Stimulated activated CD8-positive, alpha-beta memory T cell treated with anti-CD3 and anti-CD28 coated beads, Interleukin-15, amount 100 ng/mL, for 1 hour (primary cell): ENCODE results near the gene RAB25.

Experiments
- DNase-seq: peaks from one replicate; pipeline ENCODE4 v3.0.0-alpha.2; 2020; ENCODE audit warnings: low read depth

RAB25 gene

DNA sequence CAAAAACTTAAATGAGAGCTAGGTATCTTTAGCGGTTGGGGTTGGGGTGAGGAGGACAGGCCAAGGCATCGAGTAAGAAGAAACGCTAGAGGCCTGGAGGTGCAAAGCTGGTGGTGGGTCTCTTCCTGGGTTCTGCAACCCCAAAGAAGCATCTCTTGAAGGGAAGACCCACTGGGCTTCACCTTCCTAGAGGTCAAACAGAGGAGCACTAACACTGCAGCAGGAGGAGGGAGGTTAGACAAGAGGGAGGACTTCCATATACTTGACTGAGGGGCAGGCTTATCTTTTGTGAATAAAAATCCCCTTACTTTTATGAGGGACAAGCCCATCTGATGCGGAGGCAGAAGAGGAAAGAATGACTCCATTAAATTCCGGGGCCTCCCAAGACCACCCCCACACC, 18.8 kb downstream of the RAB25 start:
- no peak for DNase-seq

GRCh38 chr1:156080241-156080862, 19.4 kb downstream of the RAB25 start:
- no peak for DNase-seq

DNA sequence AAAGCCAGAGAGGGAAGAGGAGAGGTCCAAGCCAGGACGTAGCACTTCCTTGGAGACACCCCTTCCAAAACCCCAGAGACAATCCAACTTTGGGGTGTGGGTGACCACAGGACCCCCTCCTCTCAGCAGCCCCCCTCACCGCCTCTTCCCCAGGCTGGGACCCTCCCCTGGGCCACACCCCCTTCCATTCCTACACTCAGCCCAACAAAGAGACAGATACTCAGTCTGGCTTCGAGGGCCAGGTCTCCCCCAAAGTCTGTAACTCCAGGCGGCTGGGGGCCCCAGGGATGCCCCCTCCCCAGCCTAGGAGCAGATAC, 19.9 kb downstream of the RAB25 start:
- DNase-seq: no peak

GRCh38 chr1:156081180-156081916, 20.4 kb downstream of the RAB25 start:
- no peak for DNase-seq

DNA sequence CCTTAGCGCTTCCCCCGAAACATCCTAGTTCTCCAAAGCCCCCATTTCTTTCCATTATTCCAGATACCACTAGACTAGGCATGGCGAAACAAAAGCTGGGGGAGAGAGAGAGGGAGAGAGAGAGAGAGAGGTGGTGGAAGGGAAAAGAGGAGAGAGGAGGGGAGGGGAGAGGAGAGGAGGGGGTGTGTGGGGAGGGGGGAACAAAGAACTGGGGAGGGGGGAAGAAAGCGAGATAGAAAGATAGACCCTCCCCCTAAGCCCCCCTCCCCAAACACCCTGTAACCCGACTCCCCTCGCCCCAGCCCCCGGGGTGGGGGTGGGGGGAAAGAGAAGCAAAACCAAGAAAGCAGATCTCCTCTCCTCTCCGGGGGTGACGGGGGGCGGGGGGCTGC, 21.0 kb downstream of the RAB25 start:
- DNase-seq: no peak

DNA sequence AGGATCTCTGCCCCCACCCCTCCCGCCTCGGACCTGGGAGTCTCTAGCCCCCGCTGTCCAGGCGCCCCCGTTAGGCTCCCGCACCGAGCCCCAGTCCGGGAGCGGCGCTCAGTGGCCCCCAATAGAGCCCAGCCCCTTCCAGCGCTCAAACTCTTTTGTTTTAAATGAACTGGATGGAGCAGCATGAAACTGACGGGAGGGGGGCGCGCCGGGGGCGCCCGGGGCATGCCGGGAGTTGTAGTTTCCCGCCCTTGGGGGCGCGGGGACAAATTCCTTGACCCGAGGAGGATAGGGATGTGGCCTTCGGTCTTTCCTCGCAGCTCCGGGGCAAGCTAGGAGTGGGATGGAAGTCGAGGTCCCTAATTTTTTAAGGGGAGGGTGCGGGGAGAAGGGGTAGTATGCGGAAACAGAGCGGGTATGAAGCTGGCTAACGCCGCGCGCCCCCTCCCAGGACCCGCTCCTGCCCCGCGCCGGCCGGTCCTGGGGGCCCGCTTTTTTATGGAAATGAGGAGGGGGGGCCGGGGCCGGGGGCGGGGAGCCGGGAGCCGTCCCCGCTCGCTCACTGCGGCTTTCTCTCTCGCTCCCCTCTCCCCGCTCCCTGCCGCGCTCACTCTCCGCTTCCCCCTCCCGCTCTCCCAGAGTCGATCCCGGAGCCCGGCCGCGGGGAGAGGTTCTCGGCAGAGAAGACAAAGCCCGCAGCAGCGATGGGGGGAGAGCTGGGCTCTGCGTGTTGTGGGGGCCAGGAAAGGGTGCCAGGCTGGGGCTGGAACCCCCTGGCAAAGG, 21.5 kb downstream of the RAB25 start, which contains the start of gene MEX3A:
MEX3A (minus strand) TSS at position 157 of the 783 bp plus-strand sequence. CDS start 467 bp downstream, outside the sequence.
- no peak for DNase-seq

GRCh38 chr1:156083800-156084790, 23.1 kb downstream of the RAB25 start:
- DNase-seq: no peak

DNA sequence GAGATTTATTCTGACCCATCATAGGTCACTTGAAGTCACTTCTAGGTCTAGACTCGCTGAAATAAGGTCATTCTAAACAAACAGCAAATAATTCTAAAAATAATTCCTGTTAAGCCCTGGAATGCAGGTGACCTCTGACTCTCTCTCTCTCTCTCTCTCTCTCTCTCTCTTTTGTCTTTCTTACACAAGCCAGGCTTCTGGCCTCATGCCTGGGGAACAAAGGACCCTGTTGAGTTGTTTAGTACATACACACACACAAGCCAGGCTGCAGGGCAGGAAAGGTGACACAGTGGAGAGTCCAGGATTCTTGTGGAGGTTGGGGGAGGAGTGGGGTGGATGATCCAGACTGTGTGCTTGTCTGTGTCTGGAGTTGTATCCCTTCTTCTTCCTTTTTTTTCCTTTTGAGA, 25.3 kb downstream of the RAB25 start:
- no peak for DNase-seq

GRCh38 chr1:156089704-156090103, 28.7 kb downstream of the RAB25 start:
- no peak for DNase-seq

- no peak for DNase-seq
These were observed 29.3 kb downstream of the RAB25 start for GRCh38 chr1:156090138-156090839.

DNA sequence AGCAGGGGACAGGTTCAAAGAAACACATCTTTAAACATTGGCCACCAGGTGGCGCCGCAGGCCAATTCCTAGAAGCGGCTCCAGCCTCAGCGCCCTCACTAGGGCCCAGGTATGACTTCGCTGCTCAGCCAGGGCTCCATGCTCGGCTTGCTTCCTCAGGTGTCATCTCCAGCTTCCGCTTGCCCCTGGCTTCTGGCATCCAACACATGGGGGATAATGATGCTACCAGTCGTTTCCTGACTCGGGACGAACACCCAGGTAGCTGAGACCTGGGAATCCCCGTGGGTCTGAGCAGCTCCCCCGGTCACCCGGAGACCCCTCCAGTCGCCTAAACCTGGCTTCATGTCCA, 29.9 kb downstream of the RAB25 start:
- DNase-seq: peak; percentile 84

- DNase-seq: no peak
These were observed 30.6 kb downstream of the RAB25 start for GRCh38 chr1:156091610-156092009.

- no peak for DNase-seq
These were observed 35.0 kb downstream of the RAB25 start for GRCh38 chr1:156095906-156096508.

GRCh38 chr1:156096640-156097391, 35.9 kb downstream of the RAB25 start:
- peak; percentile 63 for DNase-seq

GRCh38 chr1:156097499-156098178, 36.7 kb downstream of the RAB25 start:
- no peak for DNase-seq

- no peak for DNase-seq
These were observed 37.8 kb downstream of the RAB25 start for GRCh38 chr1:156098784-156099183.

DNA sequence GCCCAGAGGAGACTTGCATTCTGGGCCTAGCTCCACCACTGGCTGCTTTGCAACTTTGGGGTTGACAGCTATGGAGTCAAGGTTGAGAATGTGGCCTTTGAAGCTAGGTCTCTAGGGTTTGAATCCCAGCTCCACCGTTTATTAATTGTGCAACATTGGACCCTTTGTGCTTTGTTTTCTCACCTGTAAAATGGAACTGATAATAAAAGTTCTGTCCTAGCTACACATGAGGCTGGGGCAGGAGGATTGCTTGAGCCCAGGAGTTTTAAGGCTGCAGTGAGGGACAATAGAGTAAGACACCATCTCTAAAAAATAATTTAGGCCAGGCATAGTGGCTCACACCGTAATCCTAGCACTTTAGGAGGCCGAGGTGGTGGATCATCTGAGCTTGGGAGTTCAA, 38.3 kb downstream of the RAB25 start:
- DNase-seq: no peak

GRCh38 chr1:156100205-156100995, 39.4 kb downstream of the RAB25 start:
- DNase-seq: no peak

- DNase-seq: no peak
These were observed 40.9 kb downstream of the RAB25 start for GRCh38 chr1:156101880-156102279.
